ENCODE measurements around the gene ADAT2.
A peak's percentile ranks its signal among the peaks of the same experiment; 100 is the strongest.
"Not testable (repeated sequence)": the region's sequence is repeated elsewhere in the genome, so short reads cannot be mapped to it uniquely, and the experiment has no call there.

ADAT2 gene

DNA sequence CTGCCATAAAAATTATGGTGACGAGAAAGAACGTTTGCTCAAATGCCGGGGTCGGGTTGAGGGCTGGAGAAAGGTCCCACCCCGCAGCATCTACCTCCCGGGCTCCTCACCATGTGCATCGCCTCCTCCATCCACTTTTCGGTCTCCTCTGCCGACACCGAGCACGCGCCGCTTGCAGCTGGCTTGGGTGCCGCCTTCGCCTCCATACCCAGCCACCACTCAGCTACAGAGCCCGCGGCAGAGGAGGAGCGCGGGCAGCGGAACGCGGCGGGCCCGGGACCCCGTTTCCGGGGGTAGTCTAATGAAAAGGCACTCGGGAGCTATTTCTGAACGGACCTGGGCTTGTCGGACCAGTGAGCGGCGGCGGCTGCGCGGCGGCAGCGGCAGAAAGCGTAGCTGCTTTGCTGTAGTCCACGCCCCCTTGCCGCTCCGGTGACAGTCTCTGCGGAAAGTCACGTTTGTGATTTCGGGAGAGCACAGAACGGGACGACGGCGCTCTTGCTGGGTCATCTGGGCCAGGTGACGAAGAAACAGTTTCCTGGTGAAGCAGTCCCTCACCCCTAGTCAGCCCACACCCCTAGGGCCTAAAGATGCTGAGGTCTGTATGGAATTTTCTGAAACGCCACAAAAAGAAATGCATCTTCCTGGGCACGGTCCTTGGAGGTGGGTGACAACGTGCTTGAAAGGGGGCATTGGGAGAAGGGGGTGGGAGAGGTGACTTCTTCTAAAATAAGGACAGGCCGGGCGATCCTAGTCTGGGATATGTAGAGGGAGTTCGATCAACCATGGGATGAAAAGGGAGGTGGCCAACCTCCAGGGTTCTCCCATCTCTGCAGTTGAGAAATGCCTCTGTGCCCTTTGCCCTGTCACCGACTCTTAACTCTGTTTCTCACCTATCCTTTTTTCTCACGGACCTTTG is at the start of gene ADAT2, which contains the start of gene PEX3:
Gene ADAT2 (minus strand): TSS at position 243 of the 919 bp plus-strand sequence. CDS start 37 bp downstream, at position 206.
Gene PEX3 (plus strand): TSS at position 353 of the 919 bp plus-strand sequence. CDS start 238 bp downstream, at position 591.
- no peaks in the 10 kb centered on the region for H3K9me3 ChIP-seq (ENCODE audit: control insufficient read depth, insufficient read depth, low read length)
- peak within 1 kb of the TSS; percentile 86 for H3K9ac ChIP-seq (ENCODE audit: low read depth, low read length)
- no peaks in the 10 kb centered on the region for H3K36me3 ChIP-seq (ENCODE audit: insufficient read depth, low read length)
- H3K4me1 ChIP-seq (ENCODE audit: insufficient read depth, low read length) = no peaks in the 10 kb centered on the region

DNA sequence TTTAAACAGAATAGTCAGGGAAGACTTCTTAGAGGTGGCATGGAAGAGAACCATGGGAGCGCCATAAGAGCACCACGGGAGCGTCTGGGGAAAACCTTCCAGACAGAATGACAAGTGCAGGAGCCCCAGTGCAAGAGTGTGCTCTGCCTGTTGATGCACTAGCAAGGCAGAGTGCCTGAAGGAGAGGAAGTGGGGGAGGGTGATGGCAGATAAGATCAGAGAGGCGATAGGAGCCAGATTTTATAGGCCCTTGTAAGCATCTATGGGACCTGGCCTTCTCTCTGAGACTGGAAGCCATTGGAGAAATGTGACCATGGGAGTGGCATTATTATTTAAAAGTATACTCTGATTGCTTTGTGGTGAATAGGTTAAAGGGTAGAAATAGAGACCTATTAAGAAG is 47.9 kb upstream of the ADAT2 start:
- Histone ChIP-seq H3K4me1 (ENCODE audit: insufficient read depth, low read length) (no peaks in the 10 kb centered on the region), H3K9me3 (ENCODE audit: control insufficient read depth, insufficient read depth, low read length) (no peaks in the 10 kb centered on the region), H3K9ac (ENCODE audit: low read depth, low read length) (no peak overlapping the region), H3K36me3 (ENCODE audit: insufficient read depth, low read length) (peaks cover 6% of the 10 kb centered on the region; the same call in 1 of the 2 replicates)

DNA sequence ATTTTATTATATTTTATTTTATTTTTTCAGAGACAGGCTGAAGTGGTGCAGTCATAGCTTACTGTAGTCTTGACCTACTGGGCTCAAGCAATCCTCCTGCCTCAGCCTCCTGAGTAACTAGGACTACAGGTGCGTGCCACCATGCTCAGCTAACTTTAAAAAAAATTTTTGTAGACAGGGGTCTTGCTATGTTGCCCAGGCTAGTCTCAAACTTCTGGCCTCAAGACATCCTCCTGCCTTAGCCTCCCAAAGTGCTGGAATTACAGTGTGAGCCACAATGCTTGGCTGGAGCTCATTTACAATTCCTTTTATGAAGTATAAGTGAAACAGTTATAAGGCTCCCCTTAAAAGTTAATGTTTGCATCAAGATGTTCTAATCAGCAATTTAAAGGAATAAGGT is 46.5 kb upstream of the ADAT2 start:
- Histone ChIP-seq H3K9me3 (ENCODE audit: control insufficient read depth, insufficient read depth, low read length) (no peaks in the 10 kb centered on the region), H3K9ac (ENCODE audit: low read depth, low read length) (no peak overlapping the region), H3K36me3 (ENCODE audit: insufficient read depth, low read length) (peaks cover 6% of the 10 kb centered on the region; the same call in 1 of the 2 replicates), H3K4me1 (ENCODE audit: insufficient read depth, low read length) (no peaks in the 10 kb centered on the region)

DNA sequence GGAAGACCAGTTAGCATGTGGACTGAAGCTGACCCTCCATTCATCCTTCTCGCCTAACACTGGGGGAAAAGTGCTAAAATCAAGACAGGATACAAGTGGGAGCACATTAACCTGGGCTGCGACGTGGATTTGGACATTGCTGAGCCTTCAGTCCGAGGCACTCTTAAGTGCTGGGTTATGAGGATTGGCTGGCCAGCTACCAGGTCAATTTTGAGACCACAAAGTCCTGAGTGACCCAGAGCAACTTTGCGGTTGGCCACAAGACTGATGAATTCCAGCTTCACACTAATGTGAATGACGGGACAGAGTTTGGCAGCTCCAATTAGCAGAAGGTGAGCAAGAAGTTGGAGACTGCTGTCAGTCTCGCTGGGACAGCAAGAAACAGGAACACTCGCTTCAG is 40.3 kb upstream of the ADAT2 start:
- no peaks in the 10 kb centered on the region for H3K9me3 ChIP-seq (ENCODE audit: control insufficient read depth, insufficient read depth, low read length)
- no peak overlapping the region for H3K9ac ChIP-seq (ENCODE audit: low read depth, low read length)
- no peaks in the 10 kb centered on the region for H3K4me1 ChIP-seq (ENCODE audit: insufficient read depth, low read length)
- H3K36me3 ChIP-seq (ENCODE audit: insufficient read depth, low read length) = peaks cover 3% of the 10 kb centered on the region; the same call in 1 of the 2 replicates

DNA sequence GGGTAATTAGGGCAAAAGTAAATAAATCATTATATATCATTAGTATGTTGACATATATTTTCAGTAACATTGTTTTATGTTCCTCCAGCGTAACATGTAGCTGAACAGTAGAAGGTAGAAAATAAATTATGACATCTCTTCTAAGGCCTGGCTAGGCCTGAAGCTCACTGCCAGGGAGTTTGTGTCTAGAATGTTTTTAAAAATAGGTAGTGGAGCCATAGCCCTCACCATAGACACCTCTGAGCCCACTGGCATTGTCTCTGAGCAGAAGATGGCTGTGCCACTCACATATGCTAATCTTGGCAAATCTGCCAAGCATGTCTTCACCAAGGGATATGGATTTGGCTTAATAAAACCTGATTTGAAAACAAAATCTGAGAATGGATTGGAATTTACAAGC is 39.7 kb upstream of the ADAT2 start:
- no peak overlapping the region for H3K9ac ChIP-seq (ENCODE audit: low read depth, low read length)
- no peaks in the 10 kb centered on the region for H3K4me1 ChIP-seq (ENCODE audit: insufficient read depth, low read length)
- no peaks in the 10 kb centered on the region for H3K9me3 ChIP-seq (ENCODE audit: control insufficient read depth, insufficient read depth, low read length)
- no peaks in the 10 kb centered on the region; the same call in 1 of the 2 replicates for H3K36me3 ChIP-seq (ENCODE audit: insufficient read depth, low read length)

DNA sequence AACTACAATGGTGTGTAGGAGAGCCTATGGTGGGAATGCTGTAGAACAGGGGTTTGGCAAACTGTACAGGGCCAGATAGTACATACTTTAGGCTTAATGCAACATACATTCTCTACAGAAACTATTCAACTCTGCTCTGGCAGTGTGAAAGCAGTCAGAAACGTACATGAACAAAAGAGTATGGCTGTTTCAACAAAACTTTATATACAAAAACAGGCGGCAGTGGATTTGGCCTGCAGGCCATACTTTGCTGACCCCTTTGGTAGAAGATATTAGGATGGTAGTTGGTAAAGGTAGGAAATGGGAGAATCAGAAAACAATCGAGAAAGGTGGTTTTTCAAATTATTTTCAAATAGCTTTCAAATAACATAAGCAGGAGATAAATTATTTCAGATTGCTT is 36.3 kb upstream of the ADAT2 start:
- Histone ChIP-seq H3K9ac (ENCODE audit: low read depth, low read length) (no peak overlapping the region), H3K4me1 (ENCODE audit: insufficient read depth, low read length) (no peaks in the 10 kb centered on the region), H3K36me3 (ENCODE audit: insufficient read depth, low read length) (no peaks in the 10 kb centered on the region), H3K9me3 (ENCODE audit: control insufficient read depth, insufficient read depth, low read length) (no peaks in the 10 kb centered on the region)

DNA sequence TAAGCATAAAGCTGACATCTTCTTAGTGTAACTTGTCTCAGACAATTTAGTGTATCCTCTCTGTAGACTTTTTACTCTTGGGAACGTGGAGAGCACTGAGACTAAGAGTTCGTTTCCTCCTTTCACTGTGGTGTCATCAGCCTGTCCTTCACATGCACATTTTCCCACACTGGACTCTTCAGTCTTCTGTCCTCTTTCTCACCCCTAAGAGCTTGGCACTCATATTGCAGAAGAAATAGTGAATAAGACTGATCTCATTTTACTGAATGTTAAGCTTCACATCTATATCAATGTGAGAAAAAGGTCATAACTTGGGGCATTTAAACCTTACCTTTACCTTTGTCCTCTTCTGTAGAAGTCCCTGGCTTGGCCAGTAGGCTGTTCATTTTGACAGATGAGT is 35.5 kb upstream of the ADAT2 start:
- no peaks in the 10 kb centered on the region for H3K36me3 ChIP-seq (ENCODE audit: insufficient read depth, low read length)
- H3K9ac ChIP-seq (ENCODE audit: low read depth, low read length) = no peak overlapping the region
- H3K9me3 ChIP-seq (ENCODE audit: control insufficient read depth, insufficient read depth, low read length) = no peaks in the 10 kb centered on the region
- no peaks in the 10 kb centered on the region for H3K4me1 ChIP-seq (ENCODE audit: insufficient read depth, low read length)

DNA sequence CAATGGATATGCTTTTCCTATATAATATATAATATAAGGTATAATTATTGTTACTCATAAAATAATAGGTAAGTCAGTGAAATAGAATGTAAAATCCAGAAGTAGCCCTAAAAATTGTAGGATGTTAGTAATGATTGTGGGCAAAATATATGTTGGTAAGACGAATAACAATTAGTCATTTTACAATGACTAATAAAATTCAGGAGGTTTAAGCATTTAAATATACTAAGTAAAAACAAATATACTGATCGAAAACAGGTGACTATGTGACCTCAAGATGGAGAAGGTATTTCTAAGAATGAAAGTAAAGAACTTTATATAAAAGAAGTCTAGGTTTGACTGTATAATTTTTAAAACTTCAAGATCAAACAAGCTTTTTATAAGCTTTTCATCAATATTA is 32.1 kb upstream of the ADAT2 start:
- Histone ChIP-seq H3K9me3 (ENCODE audit: control insufficient read depth, insufficient read depth, low read length) (no peaks in the 10 kb centered on the region), H3K9ac (ENCODE audit: low read depth, low read length) (no peak overlapping the region), H3K4me1 (ENCODE audit: insufficient read depth, low read length) (no peaks in the 10 kb centered on the region), H3K36me3 (ENCODE audit: insufficient read depth, low read length) (no peaks in the 10 kb centered on the region)

DNA sequence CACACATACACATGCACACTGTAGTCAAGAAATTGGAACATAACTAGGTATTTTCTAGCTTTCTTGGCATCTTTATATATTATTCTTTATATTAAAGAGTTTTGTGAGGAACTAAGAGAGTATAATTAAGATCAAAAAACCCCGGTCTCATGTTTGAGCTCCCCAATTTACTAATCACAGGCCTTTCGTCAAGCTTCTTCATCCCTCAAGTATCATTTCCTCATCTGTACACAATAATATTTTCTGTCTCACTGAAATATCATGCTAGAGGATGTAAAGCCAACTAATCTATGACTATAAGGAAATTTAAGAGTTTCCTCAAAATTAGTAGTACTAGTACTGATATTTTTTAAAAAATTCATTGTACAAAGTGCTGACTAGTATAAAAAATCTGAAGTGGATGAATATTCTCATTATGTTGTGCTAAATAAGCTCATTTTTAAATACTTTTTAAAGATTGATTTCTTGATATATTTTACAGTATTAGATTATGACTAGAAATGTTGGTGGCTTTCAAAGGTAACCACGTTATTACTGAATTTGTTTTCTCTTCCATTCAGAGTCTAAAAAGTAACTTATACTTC is 28.1 kb upstream of the ADAT2 start:
- Histone ChIP-seq H3K36me3 (ENCODE audit: insufficient read depth, low read length) (peaks cover 2% of the 10 kb centered on the region; the same call in 1 of the 2 replicates), H3K9ac (ENCODE audit: low read depth, low read length) (no peak overlapping the region), H3K9me3 (ENCODE audit: control insufficient read depth, insufficient read depth, low read length) (no peaks in the 10 kb centered on the region), H3K4me1 (ENCODE audit: insufficient read depth, low read length) (no peaks in the 10 kb centered on the region)

DNA sequence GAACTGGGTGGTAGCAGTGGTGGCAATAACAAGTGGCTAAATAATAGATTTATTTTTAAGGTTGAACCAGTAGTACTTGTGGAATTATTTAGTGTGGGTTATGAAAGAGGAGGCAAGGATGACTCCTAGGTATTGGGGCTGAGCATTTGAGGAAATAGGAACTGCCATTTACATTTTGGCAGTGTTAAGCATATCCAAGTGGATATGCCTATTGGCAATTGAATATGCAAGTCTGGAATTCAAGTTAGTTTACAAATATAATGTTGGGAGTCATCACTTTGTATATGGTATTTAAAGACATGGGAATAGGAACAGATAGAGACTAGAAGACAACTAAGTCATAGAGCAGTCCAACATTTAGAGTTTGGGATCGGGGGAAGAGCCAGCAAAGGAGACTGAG is 26.1 kb upstream of the ADAT2 start:
- no peak overlapping the region for H3K9ac ChIP-seq (ENCODE audit: low read depth, low read length)
- peaks cover 2% of the 10 kb centered on the region; the same call in 1 of the 2 replicates for H3K36me3 ChIP-seq (ENCODE audit: insufficient read depth, low read length)
- H3K4me1 ChIP-seq (ENCODE audit: insufficient read depth, low read length) = no peaks in the 10 kb centered on the region
- H3K9me3 ChIP-seq (ENCODE audit: control insufficient read depth, insufficient read depth, low read length) = no peaks in the 10 kb centered on the region

DNA sequence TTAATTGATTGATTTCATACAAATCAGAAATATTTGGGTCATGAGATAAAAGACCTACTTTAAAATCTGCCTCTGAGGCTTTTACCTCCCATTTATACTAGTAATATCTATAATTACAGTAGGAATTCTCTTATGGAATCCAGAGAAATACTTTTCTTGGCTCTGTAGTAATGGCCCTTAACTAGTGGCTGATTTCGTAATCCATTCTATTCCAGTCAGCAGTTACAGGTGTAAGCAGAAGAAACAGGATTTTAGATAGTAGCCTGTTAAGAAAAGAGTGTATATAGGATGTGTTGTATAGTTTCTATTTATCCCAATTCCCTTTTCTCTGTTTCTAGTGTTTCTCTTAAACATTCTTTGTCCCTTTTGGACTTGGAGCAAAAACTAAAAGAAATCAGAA is 21.3 kb upstream of the ADAT2 start:
- H3K9me3 ChIP-seq (ENCODE audit: control insufficient read depth, insufficient read depth, low read length) = no peaks in the 10 kb centered on the region

DNA sequence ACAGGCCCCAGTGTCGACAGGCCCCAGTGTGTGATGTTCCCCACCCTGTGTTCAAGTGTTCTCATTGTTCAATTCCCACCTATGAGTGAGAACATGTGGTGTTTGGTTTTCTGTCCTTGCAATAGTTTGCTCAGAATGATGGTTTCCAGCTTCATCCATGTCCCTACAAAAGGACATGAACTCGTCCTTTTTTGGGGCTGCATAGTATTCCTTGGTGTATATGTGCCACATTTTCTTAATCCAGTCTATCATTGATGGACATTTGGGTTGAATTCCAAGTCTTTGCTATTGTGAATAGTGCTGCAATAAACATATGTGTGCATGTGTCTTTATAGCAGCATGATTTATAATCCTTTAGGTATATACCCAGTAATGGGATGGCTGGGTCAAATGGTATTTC is 18.3 kb upstream of the ADAT2 start:
- H3K36me3 ChIP-seq (ENCODE audit: insufficient read depth, low read length); H3K4me1 ChIP-seq (ENCODE audit: insufficient read depth, low read length); H3K9ac ChIP-seq (ENCODE audit: low read depth, low read length); H3K9me3 ChIP-seq (ENCODE audit: control insufficient read depth, insufficient read depth, low read length): not testable (repeated sequence)

More for the DNA sequence above, 21.3 kb upstream of the ADAT2 start:
- no peaks in the 10 kb centered on the region for H3K4me1 ChIP-seq (ENCODE audit: insufficient read depth, low read length)
- H3K36me3 ChIP-seq (ENCODE audit: insufficient read depth, low read length) = peaks cover 2% of the 10 kb centered on the region; the same call in 1 of the 2 replicates
- H3K9ac ChIP-seq (ENCODE audit: low read depth, low read length) = no peak overlapping the region

DNA sequence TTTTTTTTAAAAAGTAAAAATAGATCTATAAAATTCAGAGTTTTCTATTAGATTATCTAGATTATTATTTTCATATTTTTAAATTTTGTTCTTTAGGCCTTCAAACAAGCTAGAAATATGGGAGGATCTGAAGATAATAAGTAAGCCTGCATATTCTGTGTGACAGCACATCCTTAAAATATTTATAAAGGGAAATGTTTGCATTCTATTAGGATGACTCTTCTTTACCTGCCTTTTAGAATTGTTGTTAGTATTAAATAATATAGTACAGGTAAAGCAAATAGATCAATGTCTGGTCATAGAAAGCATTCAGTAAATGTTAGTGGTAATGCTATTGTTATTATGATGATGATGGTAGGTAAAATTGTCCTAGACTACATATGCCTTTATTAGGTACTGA is 17.5 kb upstream of the ADAT2 start:
- Histone ChIP-seq H3K36me3 (ENCODE audit: insufficient read depth, low read length) (no peaks in the 10 kb centered on the region), H3K9me3 (ENCODE audit: control insufficient read depth, insufficient read depth, low read length) (no peaks in the 10 kb centered on the region), H3K4me1 (ENCODE audit: insufficient read depth, low read length) (no peaks in the 10 kb centered on the region), H3K9ac (ENCODE audit: low read depth, low read length) (no peak overlapping the region)

DNA sequence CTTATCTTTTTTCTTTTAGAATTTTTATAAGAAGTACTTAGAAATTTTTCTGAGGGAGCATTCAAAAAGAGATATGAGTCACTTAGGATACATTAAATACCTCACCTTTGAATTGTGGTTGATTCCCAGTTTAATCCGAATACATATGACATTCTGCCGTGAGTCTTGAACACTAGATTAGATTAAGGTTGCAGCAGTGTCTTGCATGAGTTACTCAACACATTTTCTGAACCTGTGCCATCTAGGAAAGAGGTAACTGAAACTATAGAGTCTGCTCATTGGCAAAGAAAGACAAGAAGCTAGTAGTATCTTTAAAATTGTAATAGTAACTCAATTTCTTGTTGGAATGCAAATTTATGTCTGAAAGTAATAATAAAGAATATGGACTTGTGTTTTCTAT is 15.1 kb upstream of the ADAT2 start:
- Histone ChIP-seq H3K9ac (ENCODE audit: low read depth, low read length) (no peak overlapping the region), H3K36me3 (ENCODE audit: insufficient read depth, low read length) (no peaks in the 10 kb centered on the region), H3K4me1 (ENCODE audit: insufficient read depth, low read length) (no peaks in the 10 kb centered on the region), H3K9me3 (ENCODE audit: control insufficient read depth, insufficient read depth, low read length) (no peaks in the 10 kb centered on the region)
